HG03066 (cell line): ENCODE data around the gene NOS2.
"Not testable (repeated sequence)": the region's sequence is repeated elsewhere in the genome, so short reads cannot be mapped to it uniquely, and the experiment has no call there.

Experiments used
- ATAC-seq: cut with Tn5 transposase; IDR thresholded peaks from one replicate; pipeline ENCODE4 v1.9.1; 2021; ENCODE audit warnings: low read depth; ENCODE audit not compliant: unreplicated experiment

Gene NOS2

DNA sequence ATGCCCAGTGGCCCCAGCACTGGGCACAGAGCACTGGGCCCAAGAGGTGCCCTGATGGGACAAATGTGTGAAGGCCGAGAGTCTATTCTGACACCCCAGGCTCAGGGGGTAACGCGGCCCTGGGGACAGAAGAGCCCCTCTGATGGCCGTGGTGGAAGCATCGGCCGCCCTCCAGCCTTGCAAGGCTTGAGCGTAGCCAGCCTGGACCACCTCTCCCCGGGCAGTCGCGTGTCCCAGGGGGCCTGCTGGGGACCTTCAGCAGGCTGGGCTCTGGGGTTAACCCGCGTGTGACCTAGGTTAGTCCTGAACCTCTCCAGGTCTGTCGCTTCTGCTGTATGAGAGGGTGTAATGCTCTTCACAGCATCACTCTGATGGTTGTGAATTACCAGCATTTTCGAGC lies 40.8 kb downstream of the NOS2 start:
- ATAC-seq = no peak

DNA sequence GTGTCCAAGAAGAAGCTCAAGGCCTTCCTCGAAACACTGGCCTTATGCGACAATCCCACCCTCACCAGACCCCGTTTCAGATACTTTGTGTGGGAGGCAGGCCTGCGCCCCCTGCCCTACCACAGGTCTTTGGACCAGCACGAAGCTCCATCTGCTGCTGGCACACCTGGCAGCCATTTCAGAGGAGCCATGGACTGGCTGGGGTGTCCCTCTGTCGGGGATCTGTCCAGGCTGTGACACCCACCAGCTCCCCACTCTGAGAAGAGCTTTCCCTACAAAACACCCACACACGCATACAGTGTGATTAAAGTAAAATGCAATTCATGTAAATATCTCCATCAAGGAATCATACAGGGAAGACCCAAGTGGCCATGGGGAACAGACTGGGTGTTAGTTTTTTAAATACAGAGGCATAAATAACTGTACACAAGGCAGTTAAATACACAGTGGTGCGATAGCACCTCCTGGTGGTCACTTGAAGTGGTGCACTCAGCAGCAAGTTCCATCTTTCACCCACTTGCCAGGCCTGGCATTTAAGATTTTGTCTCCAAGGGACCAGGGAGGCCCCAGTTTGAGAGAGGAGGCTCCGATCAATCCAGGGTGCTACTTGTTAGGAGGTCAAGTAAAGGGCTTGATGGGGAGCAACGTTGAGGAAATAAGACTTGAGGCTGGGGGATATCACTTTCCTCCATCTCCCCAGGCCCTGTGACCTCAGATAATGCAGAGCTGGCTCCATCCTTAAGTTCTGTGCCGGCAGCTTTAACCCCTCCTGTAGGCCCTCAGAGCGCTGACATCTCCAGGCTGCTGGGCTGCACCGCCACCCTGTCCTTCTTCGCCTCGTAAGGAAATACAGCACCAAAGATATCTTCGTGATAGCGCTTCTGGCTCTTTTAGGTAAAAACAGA lies 43.6 kb downstream of the NOS2 start:
- no peak for ATAC-seq

DNA sequence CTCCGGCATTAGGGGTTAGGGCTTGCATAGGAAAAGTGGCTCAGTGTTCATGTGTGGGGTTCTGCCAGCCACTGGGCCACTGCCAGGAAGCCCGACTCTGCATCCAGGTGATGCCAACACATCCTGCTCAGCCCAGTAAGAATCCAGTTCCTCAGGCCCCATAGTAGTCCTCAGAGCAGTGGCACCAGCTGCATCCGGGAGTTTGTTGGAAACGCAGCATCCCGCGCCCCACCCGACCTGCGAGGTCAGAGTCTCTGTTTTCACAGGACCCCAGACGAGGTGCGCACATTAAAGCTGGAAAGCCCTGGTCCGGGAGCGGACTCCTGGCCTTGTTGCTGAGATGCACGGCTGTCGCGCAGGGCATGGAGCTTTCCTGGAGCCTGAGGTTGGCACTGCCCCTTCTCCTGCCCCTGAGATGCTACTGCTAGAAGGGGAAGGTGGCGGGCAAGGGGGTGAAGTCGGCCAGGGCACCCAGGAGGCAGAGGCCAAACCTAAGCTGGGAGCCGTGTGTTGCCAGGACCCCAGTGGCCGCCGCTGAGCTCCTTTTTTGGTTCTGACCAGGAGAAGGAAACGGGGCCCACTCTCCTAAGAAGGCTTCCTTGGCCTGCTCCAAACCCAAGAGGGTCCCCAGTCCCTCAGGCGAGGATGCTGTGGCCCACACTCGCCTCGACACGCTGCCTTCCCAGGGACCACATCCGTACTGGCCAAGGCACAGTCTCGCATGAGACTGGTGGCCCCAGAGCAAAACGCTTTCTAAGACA lies 44.4 kb downstream of the NOS2 start:
- ATAC-seq = no peak

DNA sequence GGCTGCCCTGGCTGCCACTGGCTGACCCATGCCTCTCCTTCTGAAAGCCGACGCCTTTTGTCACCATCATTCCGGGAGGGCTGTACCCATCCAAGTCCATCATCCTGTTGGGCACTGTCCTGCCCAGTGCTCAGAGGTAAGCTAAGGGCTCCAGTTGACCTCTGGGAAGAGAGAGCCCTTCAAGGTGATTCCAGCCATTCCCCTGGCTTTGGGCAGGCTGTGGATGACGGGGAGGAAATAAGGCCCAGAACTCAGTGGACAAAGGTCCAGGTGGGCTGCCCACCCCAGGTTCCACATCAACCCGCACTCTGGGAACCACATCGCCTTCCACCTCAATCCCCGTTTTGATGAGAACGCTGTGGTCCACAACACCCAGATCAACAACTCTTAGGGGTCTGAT lies 45.8 kb downstream of the NOS2 start:
- no peak for ATAC-seq

DNA sequence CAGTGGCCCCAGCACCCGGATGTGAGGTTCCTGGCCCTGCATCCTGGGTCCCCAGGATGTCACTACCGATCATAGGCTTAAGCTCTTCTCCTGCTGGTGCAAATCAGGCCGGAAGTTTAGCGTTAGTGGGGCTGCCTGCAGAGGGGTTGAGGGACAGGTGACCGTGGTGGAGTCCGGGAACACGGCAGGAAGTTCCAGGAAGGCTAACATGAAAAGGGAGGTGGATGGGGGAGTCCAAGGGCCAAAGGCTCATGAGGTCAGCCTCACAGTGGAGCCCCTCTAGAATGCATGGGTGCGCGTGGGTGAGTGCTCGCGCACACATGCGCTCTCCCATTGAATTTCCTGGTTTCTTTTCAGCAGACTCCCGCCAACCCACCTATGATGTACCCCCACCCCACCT lies 46.6 kb downstream of the NOS2 start:
- not testable (repeated sequence) for ATAC-seq

DNA sequence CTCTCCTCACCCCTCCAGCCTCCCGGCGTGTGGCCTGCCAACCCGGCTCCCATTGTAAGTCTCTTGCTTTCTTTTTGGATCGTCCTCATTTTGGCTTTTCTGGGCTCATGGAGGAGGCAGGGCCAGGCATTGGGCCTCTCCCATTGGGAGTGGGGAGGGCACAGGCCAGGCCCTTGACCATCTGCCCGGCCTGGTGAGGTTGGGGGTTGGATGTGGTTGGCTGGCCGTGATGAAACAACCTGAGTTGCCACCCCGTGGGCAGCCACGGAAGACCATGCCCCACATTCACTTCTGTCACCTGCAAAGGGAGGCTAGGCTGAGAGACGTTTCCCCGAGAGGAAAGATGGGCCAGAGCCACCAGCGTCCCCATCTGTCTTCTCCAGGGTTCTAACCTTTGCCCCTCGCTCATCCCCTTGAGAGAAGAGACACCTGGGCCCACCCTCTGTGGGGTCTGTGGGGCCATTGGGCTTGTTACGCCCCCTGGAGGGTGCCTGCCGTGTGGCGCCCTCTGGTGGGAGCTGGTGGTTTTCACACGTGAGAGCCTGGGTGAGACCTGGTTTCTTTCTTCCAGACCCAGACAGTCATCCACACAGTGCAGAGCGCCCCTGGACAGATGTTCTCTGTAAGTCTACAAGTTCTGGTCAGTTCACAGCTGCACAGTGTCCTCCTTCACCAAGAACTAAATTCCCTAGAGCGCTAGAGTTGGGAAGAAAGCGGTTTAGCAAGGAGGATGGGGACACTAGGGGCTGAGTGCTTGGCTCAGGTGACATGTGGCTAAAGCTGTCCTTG lies 47.3 kb downstream of the NOS2 start:
- ATAC-seq = not testable (repeated sequence)

DNA sequence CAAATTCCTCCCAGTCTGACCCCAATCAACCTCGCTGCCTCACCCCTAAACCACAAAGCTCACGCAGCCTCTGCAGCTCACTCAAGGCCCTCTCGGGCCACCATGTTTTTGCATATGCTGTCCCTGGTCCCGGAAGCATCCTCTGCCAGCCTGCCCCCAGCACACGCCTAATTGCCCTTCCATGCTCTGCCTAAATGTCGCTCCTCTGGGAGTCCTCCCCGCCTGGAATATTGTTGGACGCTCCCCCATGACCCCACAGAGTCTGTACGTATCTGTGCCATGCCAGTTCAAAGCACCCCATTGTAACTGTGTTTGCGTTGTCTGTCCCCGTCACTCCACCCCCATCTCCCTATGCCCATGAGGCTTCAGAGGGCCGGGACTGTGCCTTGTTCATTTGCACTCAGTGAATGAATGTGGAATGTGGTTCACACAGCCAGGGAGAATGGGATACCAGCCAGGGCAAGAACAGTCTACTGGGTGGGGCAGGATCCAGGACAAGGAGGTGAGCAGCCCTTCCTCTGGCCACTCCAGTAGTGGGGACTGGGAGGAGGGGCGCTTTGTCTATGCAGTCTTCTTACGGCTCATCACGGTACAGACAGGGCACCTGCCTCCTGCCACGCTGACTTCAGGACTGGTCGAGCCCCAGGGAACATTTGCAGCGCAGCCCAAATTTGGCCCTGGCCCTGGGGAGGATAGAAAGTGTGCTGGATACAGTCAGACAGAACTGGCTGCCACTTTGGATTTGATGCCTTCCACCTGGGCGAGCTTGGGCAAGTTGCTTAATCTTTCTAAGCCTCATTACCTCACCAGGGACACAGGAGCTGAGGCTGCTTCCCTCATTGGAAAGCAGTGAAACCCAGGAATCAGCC lies 48.5 kb downstream of the NOS2 start:
- ATAC-seq = no peak

DNA sequence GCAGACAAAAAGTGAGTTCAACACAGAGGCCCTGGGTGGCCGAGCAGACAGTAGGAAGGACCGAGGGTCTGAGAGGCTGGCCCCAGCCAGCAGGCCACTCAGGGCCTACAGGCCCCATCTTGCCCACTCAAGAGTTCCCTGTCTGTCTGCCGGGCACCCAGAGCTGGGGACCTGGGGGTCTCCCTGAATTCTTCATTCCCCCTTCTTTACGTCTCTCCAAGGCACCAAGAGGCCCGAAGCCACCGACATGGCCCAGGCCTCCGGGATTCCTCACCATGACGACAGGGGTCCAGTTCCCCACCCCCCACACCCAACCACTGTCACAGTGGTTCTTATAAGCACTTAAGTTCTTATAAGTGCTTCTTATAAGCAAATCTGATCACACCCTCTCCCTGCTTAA lies 49.2 kb downstream of the NOS2 start:
- no peak for ATAC-seq

DNA sequence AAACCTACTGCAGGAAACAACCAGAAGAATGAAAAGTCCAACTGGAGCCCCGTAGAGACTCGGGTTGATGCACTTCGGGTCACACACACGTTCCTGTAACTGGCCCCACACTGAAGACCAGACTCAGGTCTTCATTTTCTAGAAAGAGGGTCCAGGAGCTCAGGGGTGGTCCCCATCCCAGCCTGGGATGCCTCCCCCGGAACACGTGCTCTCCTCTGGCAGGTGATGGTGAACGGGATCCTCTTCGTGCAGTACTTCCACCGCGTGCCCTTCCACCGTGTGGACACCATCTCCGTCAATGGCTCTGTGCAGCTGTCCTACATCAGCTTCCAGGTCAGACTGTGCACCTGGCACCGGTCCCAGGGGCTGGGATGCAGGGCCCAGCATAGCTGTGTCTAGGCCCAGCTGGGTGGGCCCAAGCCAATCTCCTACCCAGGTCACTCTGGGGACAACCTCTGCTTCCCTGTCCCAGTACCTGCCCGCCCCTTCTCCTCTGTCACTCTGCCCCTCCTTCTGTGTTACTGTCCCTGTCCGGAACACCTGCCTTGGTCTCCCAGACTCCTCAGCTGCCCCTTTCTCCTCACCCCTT lies 50.7 kb downstream of the NOS2 start:
- not testable (repeated sequence) for ATAC-seq

DNA sequence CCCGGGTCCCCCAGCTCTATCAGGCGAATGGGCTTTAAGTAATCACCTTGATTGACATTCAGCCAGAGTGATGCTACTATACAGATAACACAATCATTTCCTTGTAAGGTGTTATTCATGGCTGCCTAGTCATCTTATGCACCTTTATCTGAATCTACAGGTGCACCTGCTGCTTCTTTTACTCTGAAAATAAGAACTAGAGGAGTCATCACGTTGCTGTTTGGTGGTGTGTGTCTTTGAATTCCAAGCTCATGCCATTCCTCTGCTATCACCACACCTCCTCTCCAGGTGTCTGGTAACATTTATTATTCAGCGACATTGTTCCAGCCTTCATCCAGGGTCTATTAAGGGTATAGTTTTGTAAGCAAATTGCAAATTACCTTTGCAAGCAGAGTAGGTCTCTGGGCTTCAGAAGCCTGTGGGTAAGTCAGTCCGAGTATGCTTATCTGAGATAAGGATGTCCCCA lies 51.9 kb downstream of the NOS2 start:
- ATAC-seq = no peak

DNA sequence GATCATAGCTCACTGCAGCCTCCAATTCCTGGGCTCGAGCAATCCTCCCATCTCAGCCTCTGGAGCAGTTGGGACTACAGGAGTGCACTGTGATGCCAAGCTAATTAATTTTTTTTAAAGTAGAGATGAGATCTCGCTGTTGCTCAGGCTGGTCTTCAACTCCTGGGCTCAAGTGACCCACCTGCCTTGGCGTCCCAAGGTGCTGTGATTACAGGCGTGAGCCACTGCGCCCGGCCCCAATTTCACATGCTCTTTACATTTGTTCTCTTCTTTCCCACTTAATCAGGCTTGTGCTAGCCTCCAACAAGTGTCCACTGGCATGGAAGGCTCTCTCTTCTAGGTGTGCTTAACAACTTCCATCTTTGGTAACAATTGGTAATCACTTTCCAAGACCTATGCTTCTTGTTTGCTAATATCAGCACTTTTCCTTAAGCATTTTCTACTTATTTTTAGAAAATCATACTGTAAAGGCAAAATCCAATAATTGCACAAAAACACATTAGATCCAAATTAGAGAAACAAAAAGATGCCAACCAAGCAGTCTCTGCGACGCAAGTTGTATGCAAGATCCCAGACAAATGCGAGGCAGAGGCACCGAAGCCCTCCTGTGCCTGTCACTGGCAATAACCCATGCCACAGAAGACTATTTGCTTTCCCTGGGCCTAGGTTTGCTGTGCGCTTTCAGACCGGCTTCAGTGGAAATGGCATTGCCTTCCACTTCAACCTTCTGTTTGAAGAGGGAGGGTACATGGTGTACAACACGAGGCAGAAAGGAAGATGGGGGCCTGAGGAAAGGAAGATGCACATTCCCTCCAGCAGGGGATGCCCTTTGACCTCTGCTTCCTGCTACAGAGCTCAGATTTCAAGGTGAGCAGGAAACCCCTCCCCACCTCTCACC lies 52.6 kb downstream of the NOS2 start:
- no peak for ATAC-seq

DNA sequence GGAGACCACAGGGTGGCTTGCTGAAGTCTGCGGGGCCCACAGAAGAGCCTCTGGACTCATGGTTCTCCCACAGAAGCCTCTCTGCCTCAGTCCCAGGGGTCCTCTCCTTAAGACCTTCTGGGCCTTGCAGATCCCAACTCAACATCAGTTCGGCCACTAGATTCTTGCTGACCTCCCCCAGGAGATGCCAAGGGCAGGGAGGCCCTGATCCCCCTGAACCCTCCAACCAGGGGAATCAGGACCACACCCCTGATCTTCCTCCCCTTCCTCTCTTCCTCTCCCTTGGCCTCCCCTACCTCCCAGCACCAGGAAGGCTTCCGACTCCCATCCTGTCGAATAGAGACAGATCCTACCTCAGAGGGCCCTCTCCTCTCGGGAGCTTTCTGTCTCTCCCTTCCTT lies 53.4 kb downstream of the NOS2 start:
- no peak for ATAC-seq

DNA sequence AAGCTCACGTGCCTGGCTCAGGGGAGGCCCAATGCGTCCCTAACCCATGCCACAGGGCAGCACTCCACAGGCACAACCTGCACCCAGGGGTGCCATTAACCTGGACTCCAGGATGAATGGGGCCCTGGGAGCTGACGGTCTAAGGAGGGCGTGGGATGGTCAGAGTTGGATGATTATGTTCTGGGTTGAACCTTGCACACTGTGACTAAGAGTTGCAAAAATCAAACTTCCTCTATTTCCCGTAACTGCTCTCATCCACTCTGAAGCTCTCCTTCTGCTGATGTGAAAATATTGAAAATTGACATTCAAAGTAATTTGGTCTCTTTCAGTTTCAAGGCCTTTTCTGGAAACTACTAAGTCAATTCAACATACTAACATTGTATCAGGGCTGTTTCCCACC lies 54.0 kb downstream of the NOS2 start:
- not testable (repeated sequence) for ATAC-seq

DNA sequence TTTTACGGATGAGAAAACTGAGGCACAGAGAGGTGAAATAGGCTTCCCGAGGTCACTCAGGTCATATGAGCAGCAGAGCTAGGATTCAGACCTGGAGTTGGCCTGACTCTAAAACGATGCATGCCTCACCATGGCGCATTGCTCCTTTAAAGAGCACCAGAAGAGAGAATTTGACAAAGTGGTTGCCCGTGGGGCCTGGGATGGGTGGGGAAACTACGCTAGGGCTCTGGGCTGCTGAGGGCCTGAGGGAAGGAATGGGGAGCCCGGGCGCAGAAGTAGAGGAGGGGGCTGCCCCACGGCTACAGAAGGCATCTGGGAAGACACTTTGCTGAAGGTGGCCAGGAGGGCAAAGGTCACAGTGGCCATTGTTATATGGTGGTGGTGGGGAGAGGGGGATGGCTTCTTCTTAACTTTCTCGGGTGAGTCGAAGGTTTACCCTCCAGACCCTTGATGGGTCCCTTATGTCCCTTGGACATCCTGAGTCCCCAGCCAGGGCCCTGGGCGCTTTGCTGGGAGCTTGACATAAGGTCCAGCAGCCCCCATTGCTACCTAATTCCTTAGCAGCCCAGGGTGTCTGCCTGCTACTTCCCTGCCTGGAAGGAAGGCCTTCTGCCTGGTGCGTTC lies 55.0 kb downstream of the NOS2 start:
- ATAC-seq = not testable (repeated sequence)

DNA sequence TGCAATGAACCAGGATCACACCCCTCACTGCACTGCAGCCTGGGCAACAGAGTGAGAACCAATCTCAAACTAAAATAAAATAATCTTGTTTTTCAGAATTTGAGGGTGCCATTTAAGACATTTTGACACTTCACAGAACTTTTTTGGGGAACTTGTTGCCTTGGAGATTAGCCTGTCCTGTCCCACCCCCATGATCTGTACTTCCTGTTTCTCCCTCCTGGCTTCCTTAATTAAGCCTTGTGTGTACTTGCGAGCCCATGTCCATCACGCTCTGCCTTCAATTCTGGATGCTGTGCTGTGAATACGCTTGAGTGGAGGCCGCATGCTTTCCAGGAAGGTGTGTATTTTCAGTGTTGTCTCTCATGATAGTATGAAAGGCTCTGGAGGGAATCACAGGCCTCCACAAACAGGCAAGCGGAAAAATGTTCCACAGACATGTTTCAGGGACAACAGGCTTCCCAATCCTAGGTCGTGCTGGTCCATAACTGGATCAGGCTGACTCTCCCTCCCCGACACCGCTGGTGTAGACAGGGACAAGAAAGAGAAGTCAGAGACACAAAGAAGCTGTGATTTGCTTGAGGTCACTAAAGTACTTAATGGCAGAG lies 56.9 kb downstream of the NOS2 start:
- ATAC-seq = no peak

DNA sequence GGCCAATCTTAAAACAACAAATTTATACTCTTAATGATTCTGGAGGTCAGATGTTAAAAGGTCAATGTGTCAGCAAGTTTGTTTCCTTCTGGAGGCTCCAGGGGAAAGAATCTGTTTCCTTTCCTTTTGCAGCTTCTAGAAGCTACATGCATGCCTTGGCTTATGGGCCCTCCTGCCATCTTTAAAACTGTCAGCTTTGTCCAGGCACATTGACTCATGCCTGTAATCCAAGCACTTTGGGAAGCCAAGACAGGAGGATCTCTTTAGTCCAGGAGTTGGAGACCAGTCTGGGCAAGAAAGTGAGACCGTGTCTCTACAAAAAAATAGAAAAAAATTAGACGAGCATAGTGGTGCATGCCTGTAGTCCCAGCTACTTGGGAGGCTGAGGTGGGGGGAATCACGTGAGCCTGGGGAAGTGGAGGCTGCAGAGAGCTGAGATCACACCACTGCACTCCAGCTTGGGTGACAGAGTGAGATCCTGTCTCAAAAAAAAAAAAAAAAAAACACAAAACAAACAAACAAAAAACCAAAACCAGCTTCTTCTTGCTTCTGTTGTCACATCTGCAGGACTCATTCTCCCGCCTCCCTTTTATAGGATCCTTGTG lies 58.3 kb downstream of the NOS2 start:
- ATAC-seq = no peak

DNA sequence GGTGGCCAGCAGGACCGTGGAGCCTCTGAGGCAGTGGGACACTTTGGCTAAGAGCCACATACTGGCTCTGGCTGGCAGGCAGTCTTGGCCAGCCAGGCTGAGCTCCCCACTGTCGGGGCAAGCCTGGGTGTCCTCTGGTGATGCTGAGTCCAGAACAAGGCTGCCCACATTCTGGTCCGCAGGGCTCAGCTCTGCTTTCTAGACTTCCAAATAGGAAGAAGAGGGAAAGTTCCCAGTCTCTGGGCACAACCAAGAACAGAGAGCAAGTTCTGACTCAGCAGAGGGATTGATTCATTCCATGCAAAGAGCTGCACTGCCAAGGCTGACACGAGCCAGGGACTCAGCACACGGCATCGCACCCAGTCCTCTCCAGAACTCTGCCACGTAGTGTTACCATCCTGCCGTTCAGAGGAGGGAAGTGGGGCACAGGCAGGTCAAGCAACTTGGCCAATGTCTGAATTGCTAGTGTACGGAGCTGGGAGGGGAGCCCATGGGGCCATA lies 58.9 kb downstream of the NOS2 start:
- ATAC-seq = no peak
